Anterior cingulate cortex (tissue), 58 donors: ENCODE measurements around the gene ADCY2.

Experiments used
- DNase-seq, 58 donors: peaks; one replicate each; lab custom pipeline; 2025; lab: John Stamatoyannopoulos, UW

Gene ADCY2

GRCh38 chr5:7577381-7577780 lies 181.4 kb downstream of the ADCY2 start:
- DNase-seq = no peak

- DNase-seq = no peak
Observed at GRCh38 chr5:7578071-7578470, 182.1 kb downstream of the ADCY2 start.

GRCh38 chr5:7584749-7585148 lies 188.8 kb downstream of the ADCY2 start:
- DNase-seq = no peak

- no peak for DNase-seq
Observed at GRCh38 chr5:7585807-7586206, 189.9 kb downstream of the ADCY2 start.

- no peak for DNase-seq
Observed at GRCh38 chr5:7586480-7586879, 190.5 kb downstream of the ADCY2 start.

- no peak for DNase-seq
Observed at GRCh38 chr5:7589800-7590199, 193.9 kb downstream of the ADCY2 start.

- no peak for DNase-seq
Observed at GRCh38 chr5:7592910-7593309, 197.0 kb downstream of the ADCY2 start.

- peak in 8 of 58 donors; percentile 2 to 20 (median 8) for DNase-seq
Observed at GRCh38 chr5:7597059-7597642, 201.2 kb downstream of the ADCY2 start.

GRCh38 chr5:7606840-7607465 lies 211.0 kb downstream of the ADCY2 start:
- no peak for DNase-seq

- no peak for DNase-seq
Observed at GRCh38 chr5:7608772-7609171, 212.8 kb downstream of the ADCY2 start.

- DNase-seq = no peak
Observed at GRCh38 chr5:7609726-7610125, 213.8 kb downstream of the ADCY2 start.

GRCh38 chr5:7610531-7611177 lies 214.7 kb downstream of the ADCY2 start:
- DNase-seq = peak in 3 of 58 donors; percentile 20 to 39 (median 21)

GRCh38 chr5:7611518-7611917 lies 215.6 kb downstream of the ADCY2 start:
- no peak for DNase-seq

- DNase-seq = no peak
Observed at GRCh38 chr5:7615566-7616061, 219.7 kb downstream of the ADCY2 start.

GRCh38 chr5:7616897-7617296 lies 221.0 kb downstream of the ADCY2 start:
- DNase-seq = no peak

- DNase-seq = no peak
Observed at GRCh38 chr5:7622498-7622897, 226.6 kb downstream of the ADCY2 start.

- DNase-seq = no peak
Observed at GRCh38 chr5:7625740-7626139, 229.8 kb downstream of the ADCY2 start.

GRCh38 chr5:7628248-7628647 lies 232.3 kb downstream of the ADCY2 start:
- no peak for DNase-seq

GRCh38 chr5:7628820-7629219 lies 232.9 kb downstream of the ADCY2 start:
- DNase-seq = no peak

GRCh38 chr5:7629561-7629960 lies 233.6 kb downstream of the ADCY2 start:
- no peak for DNase-seq

GRCh38 chr5:7634837-7635236 lies 238.9 kb downstream of the ADCY2 start:
- DNase-seq = no peak

GRCh38 chr5:7638456-7638855 lies 242.5 kb downstream of the ADCY2 start:
- peak in 1 of 58 donors; percentile 31 for DNase-seq
